ENCODE measurements around the gene TMEM139.

Gene TMEM139

GRCh38 chr7:143315776-143316175, 31.0 kb downstream of the TMEM139 start, which contains the start of gene CLCN1:
CLCN1 (plus strand) TSS chr7:143316111; CDS start chr7:143316213, 102 bp downstream.
- peaks cover 20% of the 10 kb centered on the region for H3K4me1 ChIP-seq (ENCODE audit: low read length)
- no peaks in the 10 kb centered on the region for H4K20me1 ChIP-seq (ENCODE audit: insufficient read depth, low read length)
- no peaks in the 10 kb centered on the region for H3K9me3 ChIP-seq (ENCODE audit: insufficient read depth, low read length)
- 0 out of 2 replicates have a peak, but pooled peaks cover 9% of the 10 kb centered on the region for H3K27me3 ChIP-seq (ENCODE audit: low read depth, low read length)
- no peaks in the 10 kb centered on the region for H3K36me3 ChIP-seq (replicated peaks; ENCODE audit: low read depth, low read length)
- TF ChIP-seq CTCF (IDR thresholded peaks at IDR 0.05; ENCODE audit: low read depth, low read length) (no peak), EZH2phosphoT487 (IDR thresholded peaks at IDR 0.05; ENCODE audit: low read depth) (no peak)
- no peak within 1 kb of the TSS for H3K4me2 ChIP-seq (ENCODE audit: low read length)
- no peak within 1 kb of the TSS for H3K27ac ChIP-seq (ENCODE audit: low read length)
- no peak within 1 kb of the TSS for H3K4me3 ChIP-seq (ENCODE audit: low read length)
- no peak within 1 kb of the TSS for H2AFZ ChIP-seq (ENCODE audit: low read depth, low read length)
- no peaks in the 10 kb centered on the region for H3K79me2 ChIP-seq (ENCODE audit: low read length)
- no peak within 1 kb of the TSS for H3K9ac ChIP-seq (ENCODE audit: low read length)

GRCh38 chr7:143316492-143316891, 31.7 kb downstream of the TMEM139 start:
- Histone ChIP-seq H3K79me2 (ENCODE audit: low read length) (no peaks in the 10 kb centered on the region), H3K36me3 (replicated peaks; ENCODE audit: low read depth, low read length) (no peaks in the 10 kb centered on the region), H3K4me2 (ENCODE audit: low read length) (no peak overlapping the region), H3K9me3 (ENCODE audit: insufficient read depth, low read length) (no peaks in the 10 kb centered on the region), H3K27me3 (ENCODE audit: low read depth, low read length) (0 out of 2 replicates have a peak, but pooled peaks cover 9% of the 10 kb centered on the region), H4K20me1 (ENCODE audit: insufficient read depth, low read length) (no peaks in the 10 kb centered on the region), H3K4me3 (ENCODE audit: low read length) (no peak overlapping the region), H3K9ac (ENCODE audit: low read length) (no peak overlapping the region), H2AFZ (ENCODE audit: low read depth, low read length) (no peak overlapping the region), H3K27ac (ENCODE audit: low read length) (no peak overlapping the region), H3K4me1 (ENCODE audit: low read length) (peaks cover 20% of the 10 kb centered on the region)
- TF ChIP-seq EZH2phosphoT487 (IDR thresholded peaks at IDR 0.05; ENCODE audit: low read depth) (no peak), CTCF (IDR thresholded peaks at IDR 0.05; ENCODE audit: low read depth, low read length) (no peak)

DNA sequence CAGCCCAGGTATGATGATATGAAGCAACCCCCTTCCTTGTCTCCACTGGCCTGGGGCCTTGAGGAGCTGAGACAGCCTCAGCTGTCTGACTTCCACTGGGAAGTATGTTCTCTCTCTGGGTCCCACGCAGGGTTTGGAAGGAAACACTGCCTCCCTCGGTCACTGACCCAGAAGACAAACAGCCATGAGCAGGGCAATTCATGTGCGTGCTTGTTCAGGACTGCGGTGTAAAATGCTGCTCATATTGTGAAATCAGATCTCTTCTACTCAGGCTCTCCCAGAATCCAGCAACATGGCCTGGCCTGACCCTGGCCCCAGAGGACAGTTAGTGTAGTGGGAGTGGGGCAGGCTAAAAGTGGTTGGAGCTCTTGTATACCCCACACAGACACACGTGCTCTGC, 33.9 kb downstream of the TMEM139 start:
- no peak overlapping the region for H3K27ac ChIP-seq (ENCODE audit: low read length)
- no peaks in the 10 kb centered on the region for H4K20me1 ChIP-seq (ENCODE audit: insufficient read depth, low read length)
- 0 out of 2 replicates have a peak, but pooled peaks cover 9% of the 10 kb centered on the region for H3K27me3 ChIP-seq (ENCODE audit: low read depth, low read length)
- H3K9me3 ChIP-seq (ENCODE audit: insufficient read depth, low read length) = no peaks in the 10 kb centered on the region
- H3K36me3 ChIP-seq (replicated peaks; ENCODE audit: low read depth, low read length) = no peaks in the 10 kb centered on the region
- no peak overlapping the region for H3K4me3 ChIP-seq (ENCODE audit: low read length)
- H3K4me1 ChIP-seq (ENCODE audit: low read length) = peaks cover 20% of the 10 kb centered on the region
- H3K9ac ChIP-seq (ENCODE audit: low read length) = no peak overlapping the region
- no peak overlapping the region for H3K4me2 ChIP-seq (ENCODE audit: low read length)
- no peak for TF ChIP-seq EZH2phosphoT487 (IDR thresholded peaks at IDR 0.05; ENCODE audit: low read depth)
- TF ChIP-seq CTCF (IDR thresholded peaks at IDR 0.05; ENCODE audit: low read depth, low read length) = no peak
- no peak overlapping the region for H2AFZ ChIP-seq (ENCODE audit: low read depth, low read length)
- no peaks in the 10 kb centered on the region for H3K79me2 ChIP-seq (ENCODE audit: low read length)

- H3K4me1 ChIP-seq (ENCODE audit: low read length) = peaks cover 10% of the 10 kb centered on the region
- no peak overlapping the region for H3K4me2 ChIP-seq (ENCODE audit: low read length)
- no peaks in the 10 kb centered on the region for H3K9me3 ChIP-seq (ENCODE audit: insufficient read depth, low read length)
- H4K20me1 ChIP-seq (ENCODE audit: insufficient read depth, low read length) = no peaks in the 10 kb centered on the region
- no peak overlapping the region for H3K4me3 ChIP-seq (ENCODE audit: low read length)
- H3K27ac ChIP-seq (ENCODE audit: low read length) = no peak overlapping the region
- no peak overlapping the region for H2AFZ ChIP-seq (ENCODE audit: low read depth, low read length)
- H3K27me3 ChIP-seq (ENCODE audit: low read depth, low read length) = 0 out of 2 replicates have a peak, but pooled peaks cover 9% of the 10 kb centered on the region
- TF ChIP-seq CTCF (IDR thresholded peaks at IDR 0.05; ENCODE audit: low read depth, low read length) (no peak), EZH2phosphoT487 (IDR thresholded peaks at IDR 0.05; ENCODE audit: low read depth) (no peak)
- H3K9ac ChIP-seq (ENCODE audit: low read length) = no peak overlapping the region
- H3K79me2 ChIP-seq (ENCODE audit: low read length) = no peaks in the 10 kb centered on the region
- H3K36me3 ChIP-seq (replicated peaks; ENCODE audit: low read depth, low read length) = no peaks in the 10 kb centered on the region
These were observed 35.9 kb downstream of the TMEM139 start for GRCh38 chr7:143320620-143321019.

Data from OCI-LY3 (cell line).